Natural killer cell (primary cell): Measurements from ENCODE around the gene ERC1. TPM values are rescaled to one million over a fixed set of nuclear protein-coding genes. Genes with fewer than 3 reads are reported as not detected.

Experiments used
- ATAC-seq, 3 donors: fragments of 150-1000 bp in 2 of 3; fragments of 200-7000 bp in 1 of 3; cut with Tn5 transposase; 1 replicate in 1 of 3; 2 replicates in 2 of 3; pipeline ENCODE4 v1.10.0; 2021; ENCODE audit warnings: mild to moderate bottlenecking in 2 of 3, moderate library complexity in 2 of 3
- DNase-seq, 2 donors: peaks; one replicate each; pipeline versions ENCODE4 v3.0.0 to v3.0.0-alpha.2; 2013 to 2021; ENCODE audit warnings: mixed read lengths in 1 of 2
- H3K27ac ChIP-seq: one replicate; pipeline ENCODE4 v1.5.1; 2013; ENCODE audit warnings: mild to moderate bottlenecking, low read length
- H3K27me3 ChIP-seq: one replicate; pipeline ENCODE4 v1.6.1; 2013; ENCODE audit warnings: low read length; ENCODE audit not compliant: control insufficient read depth, insufficient read depth
- H3K36me3 ChIP-seq: one replicate; pipeline ENCODE4 v1.6.1; 2013; ENCODE audit warnings: low read length; ENCODE audit not compliant: control insufficient read depth, insufficient read depth
- H3K4me1 ChIP-seq: one replicate; pipeline ENCODE4 v1.6.1; 2013; ENCODE audit warnings: low read length; ENCODE audit not compliant: control insufficient read depth, insufficient read depth
- H3K4me3 ChIP-seq: one replicate; pipeline ENCODE4 v1.5.1; 2013; ENCODE audit warnings: low read length
- H3K9me3 ChIP-seq: one replicate; pipeline ENCODE4 v1.6.1; 2013; ENCODE audit warnings: low read length; ENCODE audit not compliant: control insufficient read depth, insufficient read depth
- H3K27ac Mint-ChIP-seq, 2 donors: one replicate each; pipeline ENCODE4 v1.8.0; 2022; ENCODE audit warnings: mild to moderate bottlenecking in 2 of 2, mixed read lengths in 2 of 2, moderate library complexity in 1 of 2
- H3K27me3 Mint-ChIP-seq, 2 donors: one replicate each; pipeline ENCODE4 v1.8.0; 2022; ENCODE audit warnings: low read depth in 2 of 2, mixed read lengths in 2 of 2
- H3K36me3 Mint-ChIP-seq: one replicate; pipeline ENCODE4 v1.8.0; 2022; ENCODE audit warnings: mixed read lengths
- H3K4me1 Mint-ChIP-seq, 2 donors: one replicate each; pipeline ENCODE4 v1.8.0; 2022; ENCODE audit warnings: mixed read lengths in 2 of 2
- H3K4me3 Mint-ChIP-seq: one replicate; pipeline ENCODE4 v1.8.0; 2022; ENCODE audit warnings: mild to moderate bottlenecking, moderate library complexity, mixed read lengths
- H3K9me3 Mint-ChIP-seq, 2 donors: one replicate each; pipeline ENCODE4 v1.8.0; 2022; ENCODE audit warnings: mixed read lengths in 2 of 2
- WGBS: methylation state at CpG from one replicate; pipeline ENCODE4 v1.1.7; 2013; ENCODE audit warnings: missing lambda C conversion rate; ENCODE audit not compliant: insufficient coverage; 5-methylcytosine and 5-hydroxymethylcytosine counted together
- intact Hi-C: fragments of 100-400 bp; cut with micrococcal nuclease; formaldehyde crosslinking; loops from one replicate; pipeline ENCODE4 v1.14.2; 2022
- total RNA-seq, 4 donors: library from RNA; stranded (reverse); fragments of 120-200 nt in 1 of 4; gene quantifications; one replicate each; pipeline versions ENCODE4 v1.2.3 to v1.2.4, GENCODE V29; 2013 to 2022
- TF ChIP-seq, protein P1 (sequence below): fragments of 200-600 bp; IDR thresholded peaks from one replicate; pipeline ENCODE4 v1.8.0; 2022; ENCODE audit warnings: antibody characterized with exemption

Gene ERC1
- total RNA-seq, 3 donors from 2014 or later (not counting 1 experiment from before 2014, with no cell fraction given): 43.5 to 54.0 (median 44.9) TPM

- Mint-ChIP-seq H3K36me3 (no peaks in the 10 kb centered on the region), H3K4me3 (no peak overlapping the region)
Observed at GRCh38 chr12:1034243-1034642, 43.2 kb downstream of the ERC1 start.

DNA sequence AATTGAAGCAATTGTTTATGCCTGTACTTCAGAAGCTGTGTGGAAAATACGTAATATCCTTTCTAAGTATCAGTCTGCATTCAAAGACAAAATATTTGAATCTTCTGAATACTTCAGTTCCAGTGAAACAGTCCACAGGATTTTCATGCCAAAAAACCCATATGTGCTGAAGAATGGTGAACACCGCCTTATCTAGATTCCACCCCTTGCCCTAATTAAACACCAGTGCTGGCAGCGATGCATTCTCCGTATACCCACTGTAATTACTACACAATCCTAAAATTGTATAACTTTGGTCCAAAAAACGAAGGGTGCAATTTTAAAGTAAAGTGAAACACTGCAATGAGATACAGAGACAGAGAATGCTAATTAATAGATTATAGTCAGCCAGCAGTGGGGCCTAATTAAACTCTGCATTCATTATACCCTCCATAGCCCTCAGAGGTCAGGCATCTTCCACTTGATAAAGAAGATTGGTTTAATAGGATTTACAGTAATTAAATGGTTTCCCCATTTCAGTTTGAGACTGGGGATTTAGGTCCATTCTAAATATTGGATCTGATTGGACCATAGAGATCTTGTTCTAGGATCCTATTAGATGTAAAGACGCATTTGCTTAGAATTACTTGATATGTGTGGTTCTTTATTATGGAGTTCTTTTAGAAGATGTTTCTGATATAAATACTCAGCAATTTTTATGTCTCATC is 43.9 kb downstream of the ERC1 start:
- Histone ChIP-seq H3K9me3 (no peaks in the 10 kb centered on the region), H3K27ac (no peak overlapping the region), H3K4me3 (no peak overlapping the region), H3K36me3 (no peaks in the 10 kb centered on the region), H3K27me3 (no peaks in the 10 kb centered on the region), H3K4me1 (no peaks in the 10 kb centered on the region)
- TF ChIP-seq, protein P1, sequence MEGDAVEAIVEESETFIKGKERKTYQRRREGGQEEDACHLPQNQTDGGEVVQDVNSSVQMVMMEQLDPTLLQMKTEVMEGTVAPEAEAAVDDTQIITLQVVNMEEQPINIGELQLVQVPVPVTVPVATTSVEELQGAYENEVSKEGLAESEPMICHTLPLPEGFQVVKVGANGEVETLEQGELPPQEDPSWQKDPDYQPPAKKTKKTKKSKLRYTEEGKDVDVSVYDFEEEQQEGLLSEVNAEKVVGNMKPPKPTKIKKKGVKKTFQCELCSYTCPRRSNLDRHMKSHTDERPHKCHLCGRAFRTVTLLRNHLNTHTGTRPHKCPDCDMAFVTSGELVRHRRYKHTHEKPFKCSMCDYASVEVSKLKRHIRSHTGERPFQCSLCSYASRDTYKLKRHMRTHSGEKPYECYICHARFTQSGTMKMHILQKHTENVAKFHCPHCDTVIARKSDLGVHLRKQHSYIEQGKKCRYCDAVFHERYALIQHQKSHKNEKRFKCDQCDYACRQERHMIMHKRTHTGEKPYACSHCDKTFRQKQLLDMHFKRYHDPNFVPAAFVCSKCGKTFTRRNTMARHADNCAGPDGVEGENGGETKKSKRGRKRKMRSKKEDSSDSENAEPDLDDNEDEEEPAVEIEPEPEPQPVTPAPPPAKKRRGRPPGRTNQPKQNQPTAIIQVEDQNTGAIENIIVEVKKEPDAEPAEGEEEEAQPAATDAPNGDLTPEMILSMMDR: no peak
- Mint-ChIP-seq H3K9me3 (no peaks in the 10 kb centered on the region), H3K27me3 (no peaks in the 10 kb centered on the region), H3K36me3 (no peaks in the 10 kb centered on the region), H3K27ac (no peak overlapping the region), H3K4me3 (no peak overlapping the region), H3K4me1 (peaks cover 0 to 5% of the 10 kb centered on the region in 2 donors)
- DNase-seq: no peak
- 97% methylated on average over 6 of the region's 6 CpGs for WGBS
- no peak for ATAC-seq
- intact Hi-C loops: no loop called here

More at GRCh38 chr12:1034243-1034642, 43.2 kb downstream of the ERC1 start:
- Mint-ChIP-seq H3K4me1 (peaks cover 0 to 5% of the 10 kb centered on the region in 2 donors), H3K9me3 (no peaks in the 10 kb centered on the region), H3K27ac (no peak overlapping the region), H3K27me3 (no peaks in the 10 kb centered on the region)
- Histone ChIP-seq H3K4me3 (no peak overlapping the region), H3K27me3 (no peaks in the 10 kb centered on the region), H3K9me3 (no peaks in the 10 kb centered on the region), H3K4me1 (no peaks in the 10 kb centered on the region), H3K36me3 (no peaks in the 10 kb centered on the region), H3K27ac (no peak overlapping the region)
- WGBS: no CpG with 5 or more reads among the region's 3 CpGs
- intact Hi-C loops: no loop called here
- ATAC-seq (no peak), DNase-seq (no peak)
- TF ChIP-seq, protein P1: no peak

DNA sequence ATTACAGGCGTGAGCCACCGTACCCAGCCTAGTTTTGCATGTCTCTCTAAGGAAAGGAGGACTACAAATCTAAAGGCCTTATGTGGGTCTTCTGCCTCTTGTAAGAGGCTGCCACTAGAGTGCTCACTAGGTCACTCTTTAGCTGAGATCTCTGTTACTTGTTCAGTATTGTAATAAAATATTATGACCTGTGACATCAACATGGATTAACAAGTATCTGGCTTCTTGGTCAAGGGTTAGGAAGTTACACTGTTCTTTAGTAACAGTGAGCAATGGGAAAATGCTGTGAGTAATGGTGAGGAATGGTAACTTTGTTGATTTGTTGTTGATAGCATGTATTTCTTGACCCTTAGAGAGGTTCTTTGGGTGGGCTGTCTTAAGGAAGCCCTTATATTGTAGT is 50.5 kb downstream of the ERC1 start:
- intact Hi-C loops: no loop called here
- no peak overlapping the region for H3K27ac Mint-ChIP-seq

More for the DNA sequence above, 50.5 kb downstream of the ERC1 start:
- no peaks in the 10 kb centered on the region for H3K9me3 Mint-ChIP-seq
- H3K27me3 Mint-ChIP-seq: no peaks in the 10 kb centered on the region
- ATAC-seq (no peak), DNase-seq (no peak)
- 97% methylated on average over 2 of the region's 2 CpGs for WGBS
- H3K27ac ChIP-seq: no peak overlapping the region
- no peaks in the 10 kb centered on the region for H3K27me3 ChIP-seq
- H3K36me3 Mint-ChIP-seq: no peaks in the 10 kb centered on the region
- no peak overlapping the region for H3K4me3 ChIP-seq
- no peaks in the 10 kb centered on the region for H3K36me3 ChIP-seq
- TF ChIP-seq, protein P1: no peak
- no peak overlapping the region for H3K4me3 Mint-ChIP-seq
- no peaks in the 10 kb centered on the region for H3K4me1 ChIP-seq
- H3K9me3 ChIP-seq: no peaks in the 10 kb centered on the region
- H3K4me1 Mint-ChIP-seq: no peaks in the 10 kb centered on the region
